Chondrocyte (in vitro differentiated cells): ENCODE measurements around the gene OSBPL3. TPM values are rescaled to one million over a fixed set of nuclear protein-coding genes. Genes with fewer than 3 reads are reported as not detected.

Experiments
- DNase-seq: peaks from one replicate; pipeline ENCODE4 v3.0.0; 2021; ENCODE audit warnings: mixed read lengths, low spot score
- H3K27ac Mint-ChIP-seq: one replicate; pipeline ENCODE4 v1.8.0; 2021; ENCODE audit warnings: mild to moderate bottlenecking, moderate library complexity, mixed read lengths; ENCODE audit not compliant: unreplicated experiment
- H3K27me3 Mint-ChIP-seq: 2 replicates; pipeline ENCODE4 v1.8.0; 2021; ENCODE audit warnings: low read depth, mixed read lengths
- H3K36me3 Mint-ChIP-seq: 2 replicates; pipeline ENCODE4 v1.8.0; 2021; ENCODE audit warnings: low read depth, mixed read lengths
- H3K4me1 Mint-ChIP-seq: 2 replicates; pipeline ENCODE4 v1.8.0; 2021; ENCODE audit warnings: low read depth, mild to moderate bottlenecking, mixed read lengths
- H3K4me3 Mint-ChIP-seq: one replicate; pipeline ENCODE4 v1.8.0; 2021; ENCODE audit warnings: mild to moderate bottlenecking, moderate library complexity, mixed read lengths; ENCODE audit not compliant: unreplicated experiment
- H3K9me3 Mint-ChIP-seq: 2 replicates; pipeline ENCODE4 v1.8.0; 2021; ENCODE audit warnings: low read depth, mixed read lengths
- total RNA-seq: library from RNA; stranded (reverse); gene quantifications from 3 replicates; pipeline ENCODE4 v1.2.1, GENCODE V29; 2021
- TF ChIP-seq, protein P1 (sequence below): fragments of 200-600 bp; sonication (generic); IDR thresholded peaks from 2 replicates; pipeline ENCODE4 v1.5.0; 2021; ENCODE audit warnings: antibody characterized with exemption, mild to moderate bottlenecking, moderate library complexity

OSBPL3 gene
- total RNA-seq, 1 donor from 2014 or later: 5.7 TPM

DNA sequence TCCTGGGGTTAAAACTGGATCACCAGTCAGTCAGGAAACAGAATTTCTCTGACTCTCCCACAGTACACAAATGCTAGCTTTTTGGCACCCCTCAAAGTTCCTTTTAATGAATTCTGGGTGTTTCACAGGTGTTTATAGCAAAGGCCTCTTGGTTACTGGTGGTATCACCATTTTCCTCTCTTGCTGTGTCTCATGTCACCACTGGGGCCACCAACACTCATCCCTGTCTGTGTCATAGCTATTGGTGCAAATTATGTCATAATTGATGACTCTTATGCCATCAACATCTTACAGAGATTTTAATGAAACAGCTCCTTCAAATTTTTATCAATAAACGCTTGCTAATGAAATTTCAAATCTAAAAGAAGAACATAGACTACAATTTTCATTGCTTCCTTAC is 27.7 kb upstream of the OSBPL3 start:
- H3K36me3 Mint-ChIP-seq: no peaks in the 10 kb centered on the region
- H3K4me1 Mint-ChIP-seq: no peaks in the 10 kb centered on the region
- H3K4me3 Mint-ChIP-seq: no peak overlapping the region
- DNase-seq: no peak
- TF ChIP-seq, protein P1, sequence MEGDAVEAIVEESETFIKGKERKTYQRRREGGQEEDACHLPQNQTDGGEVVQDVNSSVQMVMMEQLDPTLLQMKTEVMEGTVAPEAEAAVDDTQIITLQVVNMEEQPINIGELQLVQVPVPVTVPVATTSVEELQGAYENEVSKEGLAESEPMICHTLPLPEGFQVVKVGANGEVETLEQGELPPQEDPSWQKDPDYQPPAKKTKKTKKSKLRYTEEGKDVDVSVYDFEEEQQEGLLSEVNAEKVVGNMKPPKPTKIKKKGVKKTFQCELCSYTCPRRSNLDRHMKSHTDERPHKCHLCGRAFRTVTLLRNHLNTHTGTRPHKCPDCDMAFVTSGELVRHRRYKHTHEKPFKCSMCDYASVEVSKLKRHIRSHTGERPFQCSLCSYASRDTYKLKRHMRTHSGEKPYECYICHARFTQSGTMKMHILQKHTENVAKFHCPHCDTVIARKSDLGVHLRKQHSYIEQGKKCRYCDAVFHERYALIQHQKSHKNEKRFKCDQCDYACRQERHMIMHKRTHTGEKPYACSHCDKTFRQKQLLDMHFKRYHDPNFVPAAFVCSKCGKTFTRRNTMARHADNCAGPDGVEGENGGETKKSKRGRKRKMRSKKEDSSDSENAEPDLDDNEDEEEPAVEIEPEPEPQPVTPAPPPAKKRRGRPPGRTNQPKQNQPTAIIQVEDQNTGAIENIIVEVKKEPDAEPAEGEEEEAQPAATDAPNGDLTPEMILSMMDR: no peak
- peaks cover 19% of the 10 kb centered on the region for H3K27me3 Mint-ChIP-seq
- H3K9me3 Mint-ChIP-seq: peaks cover 3% of the 10 kb centered on the region
- H3K27ac Mint-ChIP-seq: no peak overlapping the region

DNA sequence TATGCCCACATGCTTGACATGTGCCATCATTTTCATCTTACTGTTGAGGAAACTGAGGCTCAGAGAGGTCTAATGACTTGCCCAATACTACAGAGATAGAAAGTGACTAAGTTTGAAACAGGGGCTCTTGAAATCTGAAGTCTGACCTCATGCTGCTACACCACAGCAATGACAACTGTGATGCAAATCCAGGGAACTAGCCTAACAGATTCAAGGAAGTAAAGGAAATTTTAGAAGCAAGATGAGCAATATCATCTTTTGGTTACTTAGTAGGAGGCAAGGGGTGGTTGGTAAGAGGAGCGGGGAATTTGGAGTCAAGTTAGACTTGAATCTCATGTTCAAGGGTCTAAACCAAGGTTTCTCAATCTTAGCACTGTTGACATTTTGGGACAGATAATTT is 26.3 kb upstream of the OSBPL3 start:
- H3K9me3 Mint-ChIP-seq: peaks cover 5% of the 10 kb centered on the region
- TF ChIP-seq, protein P1: no peak
- no peaks in the 10 kb centered on the region for H3K4me1 Mint-ChIP-seq
- peaks cover 2% of the 10 kb centered on the region for H3K36me3 Mint-ChIP-seq
- no peak for DNase-seq
- H3K27ac Mint-ChIP-seq: no peak overlapping the region
- H3K4me3 Mint-ChIP-seq: no peak overlapping the region
- peaks cover 19% of the 10 kb centered on the region for H3K27me3 Mint-ChIP-seq

DNA sequence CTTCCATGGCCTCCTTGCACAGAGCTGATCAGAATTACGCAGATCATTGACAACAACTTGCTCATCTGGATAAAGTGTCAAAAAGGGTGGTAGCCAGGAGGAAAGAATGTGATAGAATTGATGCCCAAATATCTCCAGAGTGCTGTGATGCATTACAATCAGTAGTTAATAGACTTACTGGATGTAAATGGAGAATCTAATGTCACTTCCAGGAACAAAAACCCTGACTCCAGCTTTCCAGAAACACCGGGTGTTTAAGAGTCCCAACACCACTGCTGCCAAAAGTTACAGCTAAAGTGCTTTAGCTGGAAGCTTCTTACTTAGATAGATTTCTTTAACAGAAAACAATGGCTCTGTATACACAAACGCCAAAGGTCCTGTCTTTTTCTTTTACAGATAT is 25.7 kb upstream of the OSBPL3 start:
- Mint-ChIP-seq H3K4me1 (no peaks in the 10 kb centered on the region), H3K27ac (no peak overlapping the region), H3K27me3 (peaks cover 17% of the 10 kb centered on the region), H3K9me3 (peaks cover 11% of the 10 kb centered on the region), H3K4me3 (no peak overlapping the region), H3K36me3 (peaks cover 4% of the 10 kb centered on the region)
- TF ChIP-seq, protein P1: no peak
- no peak for DNase-seq

DNA sequence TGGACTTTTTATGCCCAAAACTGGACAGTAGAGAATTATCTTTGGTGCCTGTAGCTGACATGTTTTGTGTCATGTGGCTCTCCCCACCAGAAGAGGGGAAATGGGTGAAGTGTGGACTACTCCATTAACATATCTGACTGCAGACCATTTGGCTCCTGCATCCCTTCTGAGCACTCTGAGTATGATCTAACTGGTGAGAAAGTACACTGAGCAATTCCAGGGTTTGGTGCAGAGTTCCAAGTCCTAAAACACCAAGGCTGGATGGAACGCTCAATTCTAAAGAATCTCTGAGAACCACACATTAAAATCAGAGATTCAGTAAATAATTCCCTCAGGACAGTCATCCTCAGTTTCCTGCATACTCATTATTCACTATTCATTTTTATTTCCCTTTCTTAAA is 22.8 kb upstream of the OSBPL3 start:
- Mint-ChIP-seq H3K36me3 (peaks cover 13% of the 10 kb centered on the region), H3K27ac (no peak overlapping the region), H3K27me3 (peaks cover 35% of the 10 kb centered on the region), H3K9me3 (peaks cover 22% of the 10 kb centered on the region), H3K4me1 (no peaks in the 10 kb centered on the region), H3K4me3 (no peak overlapping the region)
- TF ChIP-seq, protein P1: no peak
- no peak for DNase-seq

DNA sequence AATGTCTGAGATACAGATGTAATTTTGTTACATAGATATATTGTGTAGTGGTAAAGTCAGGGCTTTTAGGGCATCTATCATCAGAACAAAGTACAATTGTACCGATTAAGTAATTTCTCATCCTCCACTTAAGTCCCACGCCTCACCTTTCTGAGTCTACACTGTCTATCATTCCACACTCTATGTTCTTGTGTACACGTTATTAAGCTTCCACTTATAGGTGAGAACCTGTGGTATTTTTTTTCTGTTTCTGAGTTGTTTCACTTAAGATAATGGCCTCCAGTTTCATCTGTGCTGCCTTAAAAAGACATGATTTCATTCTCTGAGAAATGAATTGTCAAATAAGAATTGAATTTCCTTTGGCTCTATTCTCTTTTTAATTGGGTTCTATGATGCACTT is 15.5 kb upstream of the OSBPL3 start:
- H3K27ac Mint-ChIP-seq: no peak overlapping the region
- peaks cover 42% of the 10 kb centered on the region for H3K27me3 Mint-ChIP-seq
- H3K4me1 Mint-ChIP-seq: no peaks in the 10 kb centered on the region
- TF ChIP-seq, protein P1: no peak
- H3K9me3 Mint-ChIP-seq: peaks cover 12% of the 10 kb centered on the region
- peaks cover 6% of the 10 kb centered on the region for H3K36me3 Mint-ChIP-seq
- DNase-seq: no peak
- no peak overlapping the region for H3K4me3 Mint-ChIP-seq
